ENCODE data around the gene WNT7A.

Gene WNT7A

GRCh38 chr3:13876451-13877100, 3.3 kb downstream of the WNT7A start:
- H3K27ac ChIP-seq: no peak overlapping the region
- no peak for TF ChIP-seq CTCF (conservative IDR thresholded peaks at IDR 0.05)

DNA sequence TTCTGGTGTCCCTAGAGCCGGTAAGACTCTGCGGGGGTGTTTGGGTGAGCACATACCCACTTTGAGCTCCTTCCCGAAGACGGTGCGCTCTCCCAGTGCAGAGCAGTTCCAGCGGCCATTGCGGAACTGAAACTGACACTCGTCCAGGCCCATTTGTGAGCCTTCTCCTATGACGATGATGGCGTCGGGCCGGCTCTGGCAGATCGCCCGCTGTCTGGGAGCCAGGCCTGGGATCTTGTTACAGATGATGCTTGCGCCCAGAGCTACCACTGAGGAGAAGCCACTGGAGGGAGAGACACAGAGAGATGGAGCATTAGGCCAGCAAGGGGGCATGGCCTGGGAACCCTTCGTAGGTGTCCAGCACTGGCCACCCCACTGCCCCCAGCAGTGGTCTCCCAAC, 5.0 kb downstream of the WNT7A start:
- TF ChIP-seq CTCF (conservative IDR thresholded peaks at IDR 0.05): no peak
- H3K27ac ChIP-seq: no peak overlapping the region

DNA sequence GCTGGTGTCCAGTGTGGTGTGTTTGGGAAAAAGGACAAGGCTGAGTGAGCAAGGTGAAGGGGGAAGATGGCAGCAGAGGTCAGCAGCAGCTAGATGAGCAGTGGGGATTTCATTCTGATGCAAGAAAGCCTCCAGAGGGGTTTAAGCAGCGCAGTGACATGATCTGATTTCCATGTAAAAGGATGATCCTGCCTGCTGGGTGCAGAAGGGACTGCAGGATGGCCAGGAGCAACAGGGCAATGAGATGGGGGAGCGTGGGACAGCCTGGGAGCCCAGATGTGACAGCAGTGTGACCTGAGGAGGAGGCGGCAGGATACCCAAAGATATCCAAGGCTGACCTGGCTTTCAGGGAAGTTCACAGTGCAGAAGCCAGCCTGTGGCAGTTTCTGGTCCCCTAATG, 6.1 kb downstream of the WNT7A start:
- H3K27ac ChIP-seq: no peak overlapping the region
- TF ChIP-seq CTCF (conservative IDR thresholded peaks at IDR 0.05): no peak

- no peak overlapping the region for H3K27ac ChIP-seq
- TF ChIP-seq CTCF (conservative IDR thresholded peaks at IDR 0.05): no peak
Measured at GRCh38 chr3:13872451-13872850, 7.4 kb downstream of the WNT7A start.

DNA sequence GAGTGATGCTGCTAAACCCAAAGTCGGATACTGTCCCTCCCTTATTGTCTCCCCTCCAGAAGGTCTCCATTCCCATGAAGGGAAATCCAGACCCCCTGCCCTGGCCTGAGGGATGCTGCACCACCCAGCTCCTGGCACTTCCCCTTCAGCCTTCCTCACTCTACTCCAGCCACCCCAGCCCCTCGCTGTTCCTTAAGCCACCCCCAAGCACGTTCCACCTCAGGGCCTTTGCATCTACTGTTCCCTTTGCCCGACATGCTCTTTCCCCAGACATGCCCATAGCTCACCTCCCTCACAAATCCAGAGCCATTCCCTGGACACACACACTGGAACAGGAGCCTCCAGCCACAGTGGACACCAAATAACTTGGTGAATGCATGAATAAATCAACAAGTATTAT, 8.1 kb downstream of the WNT7A start:
- H3K27ac ChIP-seq: no peak overlapping the region
- TF ChIP-seq CTCF (conservative IDR thresholded peaks at IDR 0.05): no peak

- no peak for TF ChIP-seq CTCF (conservative IDR thresholded peaks at IDR 0.05)
- H3K27ac ChIP-seq: no peak overlapping the region
Measured at GRCh38 chr3:13870902-13871301, 9.0 kb downstream of the WNT7A start.

GRCh38 chr3:13869761-13870343, 10.0 kb downstream of the WNT7A start:
- no peak overlapping the region for H3K27ac ChIP-seq
- TF ChIP-seq CTCF (conservative IDR thresholded peaks at IDR 0.05): no peak

Data from VCaP (cell line).